CD4-positive, alpha-beta T cell treated with Interferon gamma for 1 hour (primary cell): Measurements from ENCODE around the gene DHX16.

Experiments used
- DNase-seq: peaks from one replicate; pipeline ENCODE4 v3.0.0-alpha.2; 2020

The DHX16 gene

DNA sequence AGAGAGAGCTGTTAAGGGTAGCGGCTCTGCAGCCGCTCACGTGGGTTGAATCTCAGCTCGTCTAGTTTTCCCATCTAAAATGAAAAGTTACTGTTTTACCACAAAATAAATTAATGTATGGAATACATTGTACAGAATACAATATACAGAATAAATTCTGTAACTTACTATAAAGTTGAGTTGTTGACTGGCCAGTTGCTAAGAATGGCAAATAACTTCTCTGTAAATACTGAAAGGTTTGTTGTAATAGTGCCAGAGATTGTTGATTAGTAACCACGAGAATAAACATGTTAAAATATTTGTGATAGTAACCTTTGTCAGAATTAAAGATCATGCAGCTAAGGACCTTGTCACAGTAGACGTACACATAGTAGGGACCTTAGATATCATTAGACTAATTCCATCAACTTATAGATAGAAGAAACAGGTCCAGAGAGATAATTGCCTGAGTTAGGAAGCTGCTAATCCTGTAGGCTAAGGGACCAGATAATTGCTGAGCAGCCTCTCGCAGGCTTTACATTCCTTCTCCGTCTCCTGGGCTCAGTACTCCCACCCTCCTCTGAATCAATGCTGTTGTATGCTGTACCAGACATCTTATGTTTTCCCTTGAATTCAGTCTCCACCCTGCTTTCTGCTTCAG lies 18.5 kb upstream of the DHX16 start:
- DNase-seq: no peak

DNA sequence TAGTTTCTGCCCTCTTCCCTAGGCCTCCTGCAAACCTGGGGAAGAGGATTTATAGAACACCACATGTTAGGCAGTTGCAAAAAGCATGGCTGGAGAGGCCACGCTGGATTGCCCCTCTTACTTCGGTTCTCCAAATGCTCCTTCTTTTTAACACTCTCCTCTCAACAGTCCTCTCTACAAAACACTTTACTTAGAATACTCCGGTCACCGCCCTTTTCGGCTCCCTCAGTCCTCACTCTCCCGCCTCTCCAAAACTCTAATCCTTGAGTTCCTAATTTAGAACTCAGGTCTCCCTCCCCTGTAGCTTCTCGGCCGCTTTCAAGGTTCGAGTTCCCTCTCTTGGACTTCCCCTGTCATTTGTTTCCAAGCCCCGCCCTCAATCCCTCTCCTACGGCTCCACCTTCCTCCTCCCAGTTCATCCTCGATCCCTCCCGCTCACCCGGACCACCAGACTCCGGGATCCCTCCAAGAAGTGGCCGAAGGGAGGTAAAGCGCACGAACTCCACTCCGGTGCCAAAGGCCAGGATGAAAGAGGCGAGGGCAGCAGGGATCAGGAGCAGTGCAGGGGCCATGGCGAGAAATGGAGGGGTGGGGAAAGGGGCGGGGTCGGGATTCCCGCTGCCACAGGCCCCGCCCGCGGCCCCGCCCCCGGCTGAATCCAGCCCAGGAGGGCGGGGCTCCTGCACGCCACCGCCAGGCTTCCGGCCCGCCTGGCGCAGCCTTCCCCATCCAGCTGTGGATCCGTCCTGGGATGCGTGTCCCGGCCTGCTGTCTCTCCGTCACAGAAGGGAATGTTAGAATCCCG lies 17.8 kb upstream of the DHX16 start, which contains the start of gene NRM:
Gene NRM, minus strand, starts transcription at position 582 of the 805 bp plus-strand sequence. Its CDS starts 10 bp downstream, at position 572.
- DNase-seq: peak; percentile 62

DNA sequence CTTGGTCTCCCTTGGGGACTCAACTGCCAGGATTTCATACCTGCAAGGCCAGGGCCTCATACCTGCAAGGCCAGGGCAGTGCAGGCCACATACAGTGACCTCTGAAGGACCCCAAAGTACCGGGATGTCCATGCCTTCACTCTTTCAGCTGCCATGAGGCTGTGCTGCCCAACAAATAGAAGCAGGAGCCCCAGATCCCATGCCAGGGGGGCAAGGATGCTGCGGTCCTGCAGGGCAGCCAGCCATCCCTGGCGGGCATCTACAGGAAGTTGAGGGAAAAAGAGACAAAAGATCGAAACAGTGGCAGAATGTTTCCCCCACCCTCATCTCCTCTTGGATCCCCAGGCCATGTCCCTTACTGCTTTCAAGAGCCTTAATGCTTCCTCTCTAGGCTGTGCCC lies 17.2 kb upstream of the DHX16 start:
- DNase-seq: no peak

DNA sequence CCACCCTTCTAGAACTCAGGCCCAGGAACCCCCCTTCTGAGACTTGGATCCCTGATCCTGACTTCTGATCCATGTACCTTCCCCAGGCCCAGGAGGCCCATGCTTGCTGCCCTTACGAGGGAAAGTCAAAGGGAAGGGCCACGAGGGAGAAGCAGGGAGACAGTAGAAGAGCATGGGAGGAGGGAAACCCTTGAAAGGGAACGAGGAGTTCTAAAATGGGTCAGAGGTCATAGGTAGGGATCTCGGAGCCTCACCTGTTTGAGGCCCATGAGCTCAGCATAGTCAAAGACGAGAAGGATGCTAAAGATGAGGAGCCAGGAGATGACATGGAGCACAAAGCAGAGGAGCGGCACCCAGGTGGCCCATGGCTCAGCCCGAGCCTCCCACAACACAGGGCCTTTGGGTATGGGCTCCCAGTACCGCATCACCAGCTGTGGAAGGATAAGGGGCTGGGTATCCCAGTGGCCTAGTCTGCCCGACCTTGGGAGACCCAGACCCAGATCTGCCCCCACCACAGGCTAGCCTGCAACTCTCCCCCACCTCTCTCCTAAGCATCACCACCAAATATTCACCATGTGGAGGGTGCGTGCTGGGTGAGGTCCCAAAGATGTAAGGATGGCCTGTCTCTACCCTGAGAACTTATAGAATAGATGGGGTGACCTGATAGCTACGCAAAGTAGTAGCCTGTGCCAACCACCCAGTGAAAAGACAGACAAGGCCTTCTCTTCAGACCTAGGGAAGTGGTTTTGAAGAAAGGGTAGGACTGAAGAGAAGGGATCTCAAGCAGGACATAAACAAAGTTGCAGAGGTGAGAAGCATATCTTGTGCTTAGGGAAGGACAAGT lies 16.4 kb upstream of the DHX16 start:
- DNase-seq: no peak

DNA sequence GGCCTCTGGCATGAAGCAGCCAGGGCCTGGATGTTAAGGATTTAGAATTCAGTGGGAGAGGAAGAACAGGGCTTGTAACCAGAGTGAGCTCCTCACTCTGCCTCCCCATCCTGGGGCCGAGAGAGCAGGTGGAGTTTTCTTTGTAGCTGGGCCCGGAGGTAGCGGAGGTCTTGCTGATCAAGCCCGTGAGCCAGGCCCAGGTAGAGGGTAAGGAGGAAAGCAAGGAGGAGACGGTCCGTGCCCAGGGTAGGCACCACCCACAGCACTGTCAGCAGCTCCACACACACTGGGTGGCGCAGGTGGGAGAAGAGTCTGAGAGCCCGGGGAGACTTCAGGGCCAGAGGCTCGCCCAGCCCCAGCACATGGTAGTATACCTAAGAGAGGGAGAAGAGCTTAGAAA lies 15.8 kb upstream of the DHX16 start:
- DNase-seq: peak; percentile 40

DNA sequence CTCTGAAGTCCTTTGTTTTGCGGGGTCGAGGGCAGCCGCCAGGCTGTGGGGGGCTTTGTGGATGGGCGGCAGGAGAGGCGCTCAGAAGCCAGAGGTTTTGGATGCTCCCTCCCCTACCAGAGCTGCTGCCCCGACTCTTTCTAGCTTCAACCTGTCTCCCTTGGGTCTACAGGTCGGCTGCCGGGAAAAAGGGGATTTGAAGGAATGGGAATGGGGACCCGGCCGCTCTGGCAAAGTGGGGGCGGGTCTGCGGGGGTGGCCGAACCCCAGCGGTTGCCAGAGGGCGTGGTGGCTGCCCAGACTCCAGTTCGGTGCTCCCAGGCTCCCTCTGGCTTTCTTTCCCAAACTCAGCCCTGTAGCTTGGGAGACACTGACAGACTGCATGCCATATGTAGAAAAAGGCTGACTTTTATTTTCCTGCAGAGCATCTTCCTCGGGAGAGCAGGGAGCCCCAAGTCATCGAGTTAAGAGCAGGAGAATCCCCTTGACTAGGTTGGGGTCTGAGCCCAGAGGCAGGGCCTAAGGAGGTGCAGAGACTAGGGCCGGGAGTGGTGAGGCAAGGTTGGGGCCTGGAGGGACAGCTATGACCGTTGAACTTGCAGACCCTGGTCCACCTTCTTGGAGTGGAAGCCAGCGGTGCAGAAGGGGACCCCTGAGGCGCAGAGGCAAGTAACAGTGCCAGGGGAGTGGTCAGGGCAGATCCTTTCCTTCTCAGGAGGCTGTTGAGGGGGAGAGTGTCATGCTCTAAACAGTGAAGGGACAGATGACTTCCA lies 15.0 kb upstream of the DHX16 start:
- DNase-seq: no peak

DNA sequence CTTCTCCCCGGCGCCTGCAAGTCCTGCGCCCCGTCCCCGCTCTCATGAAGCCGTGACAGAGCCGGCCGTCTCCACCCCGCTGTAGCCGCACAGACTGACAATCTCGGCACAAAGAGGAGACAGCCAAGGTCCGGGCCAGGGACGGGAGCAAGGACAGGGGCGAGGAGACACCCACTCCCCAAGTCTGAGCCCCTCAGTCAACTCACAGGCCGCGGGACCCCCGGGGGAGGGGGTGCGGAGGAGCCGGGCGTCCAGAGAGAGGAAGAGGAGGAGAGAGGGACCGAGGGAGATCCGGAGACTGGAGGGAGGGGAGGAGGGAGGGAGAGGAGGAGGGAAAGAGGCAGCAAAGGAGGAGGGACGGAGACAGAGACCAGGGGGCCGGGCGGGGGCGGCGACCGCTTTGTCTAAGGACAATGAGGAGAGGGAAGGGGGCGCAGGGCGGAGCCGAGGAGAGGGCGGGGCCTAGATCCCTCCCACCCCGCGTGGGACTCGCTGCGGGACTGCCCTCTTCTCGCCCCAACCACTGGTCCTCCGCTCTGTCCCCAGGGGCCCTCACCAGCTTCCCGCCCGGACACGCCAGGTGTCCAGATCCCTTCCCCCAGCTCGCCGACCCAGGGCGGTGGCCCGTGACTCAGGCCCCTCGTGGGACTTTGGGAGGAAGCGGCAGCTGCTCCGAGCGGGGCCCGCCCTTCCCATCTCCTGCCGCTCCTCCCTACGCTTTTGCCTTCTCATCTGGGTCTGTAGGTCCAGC lies 14.3 kb upstream of the DHX16 start:
- DNase-seq: peak; percentile 87

- peak; percentile 79 for DNase-seq
Observed at GRCh38 chr6:30686009-30686907, 13.5 kb upstream of the DHX16 start, which contains the start of gene PPP1R18. Gene PPP1R18 (minus strand): TSS chr6:30686645. CDS start chr6:30686018, 627 bp downstream.

DNA sequence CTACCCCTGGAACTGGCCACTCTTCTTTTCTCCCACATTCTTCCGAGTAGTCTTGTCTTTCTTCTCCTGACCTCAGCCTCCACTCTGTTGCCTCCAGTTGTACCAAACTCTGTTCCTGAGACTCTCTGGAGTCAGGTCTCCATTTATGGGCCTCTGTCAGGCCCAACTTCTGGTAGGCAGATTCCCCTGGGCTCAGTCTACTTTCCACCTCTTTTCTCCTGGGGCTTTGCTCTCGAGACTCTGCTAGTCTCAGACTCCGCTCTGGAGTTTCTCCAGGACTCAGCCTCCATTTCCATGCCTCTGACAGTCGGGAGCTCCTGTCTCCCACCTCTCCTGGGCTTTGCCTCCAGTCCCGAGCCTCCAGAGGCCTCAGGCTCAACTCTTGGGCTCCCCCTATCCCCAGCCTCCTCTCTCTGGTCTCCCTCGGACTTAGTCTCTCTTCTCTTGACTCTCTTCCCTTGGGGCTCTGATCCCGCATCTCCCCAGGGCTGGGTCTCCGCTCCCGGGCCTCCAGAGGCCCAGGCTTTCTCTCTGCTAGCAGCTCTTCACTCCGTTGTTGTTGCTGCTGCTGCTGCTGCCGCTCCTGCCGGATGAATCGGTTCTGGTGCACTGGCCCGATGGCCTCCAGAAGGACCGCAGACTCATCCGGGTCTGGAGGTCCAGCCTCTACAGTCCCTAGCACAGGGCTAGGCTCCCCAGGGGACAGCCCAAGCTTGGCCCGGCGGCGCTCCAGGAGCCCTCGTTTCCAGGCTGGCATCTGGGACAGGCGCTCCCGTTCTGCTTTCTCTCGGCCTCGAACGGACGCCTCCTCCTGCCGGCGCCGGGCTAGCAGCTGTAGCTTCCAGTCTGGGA lies 12.6 kb upstream of the DHX16 start:
- DNase-seq: no peak

DNA sequence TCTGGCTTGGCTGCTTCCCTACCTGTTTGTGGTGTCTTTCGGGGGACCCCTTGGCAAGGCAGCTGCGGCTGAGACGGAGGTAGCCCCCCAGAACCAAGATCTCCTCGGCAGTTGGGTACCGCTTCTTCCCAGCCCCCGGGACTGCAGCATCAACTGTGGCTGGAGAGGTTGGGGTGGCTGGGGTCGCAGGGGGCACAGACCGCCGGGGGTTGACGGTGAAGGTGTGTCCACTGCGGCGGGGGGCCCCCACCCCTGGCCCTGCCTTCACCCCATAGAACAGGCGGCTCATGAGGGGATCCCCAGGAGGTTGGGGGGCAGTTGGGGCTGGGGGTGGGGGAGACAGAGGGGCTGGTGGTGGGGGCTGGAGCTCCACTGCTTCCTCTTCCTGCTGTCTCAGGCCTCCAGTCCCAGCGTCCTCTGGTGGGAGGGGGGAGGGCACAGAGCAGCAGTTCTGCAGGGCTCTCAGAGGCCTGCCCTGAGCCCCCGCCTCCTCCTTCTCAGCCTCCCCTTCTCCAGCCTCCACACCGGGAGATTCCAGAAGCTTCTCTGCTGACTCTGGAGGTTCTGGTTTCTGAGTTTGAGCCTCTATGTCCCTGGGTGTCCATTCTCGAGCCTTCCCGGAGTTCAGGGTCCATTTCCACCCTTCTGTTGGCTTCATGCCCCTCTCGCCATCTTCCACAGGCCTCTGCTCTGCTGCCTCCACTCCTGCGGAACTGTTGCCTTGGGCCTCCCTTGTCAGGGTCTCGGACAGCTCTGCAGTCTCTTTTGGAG lies 11.8 kb upstream of the DHX16 start:
- peak; percentile 62 for DNase-seq

DNA sequence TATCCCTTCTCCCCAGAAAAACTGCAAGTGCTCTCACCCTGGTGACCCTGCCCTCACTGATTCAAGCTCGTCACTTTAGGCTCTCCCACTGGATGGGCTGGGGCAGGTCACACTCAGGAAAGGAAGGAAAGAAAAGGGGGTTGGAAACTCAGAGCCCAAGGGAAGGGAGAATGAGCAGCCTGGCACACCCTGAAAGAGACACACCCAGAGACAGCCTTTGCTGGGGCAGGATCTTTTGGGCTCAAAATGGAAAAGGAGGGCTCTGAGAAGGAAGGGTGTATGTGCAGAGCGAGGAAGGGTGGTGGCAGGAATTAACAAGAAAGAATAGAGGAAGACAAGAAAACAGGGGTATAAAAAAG lies 11.2 kb upstream of the DHX16 start:
- no peak for DNase-seq

DNA sequence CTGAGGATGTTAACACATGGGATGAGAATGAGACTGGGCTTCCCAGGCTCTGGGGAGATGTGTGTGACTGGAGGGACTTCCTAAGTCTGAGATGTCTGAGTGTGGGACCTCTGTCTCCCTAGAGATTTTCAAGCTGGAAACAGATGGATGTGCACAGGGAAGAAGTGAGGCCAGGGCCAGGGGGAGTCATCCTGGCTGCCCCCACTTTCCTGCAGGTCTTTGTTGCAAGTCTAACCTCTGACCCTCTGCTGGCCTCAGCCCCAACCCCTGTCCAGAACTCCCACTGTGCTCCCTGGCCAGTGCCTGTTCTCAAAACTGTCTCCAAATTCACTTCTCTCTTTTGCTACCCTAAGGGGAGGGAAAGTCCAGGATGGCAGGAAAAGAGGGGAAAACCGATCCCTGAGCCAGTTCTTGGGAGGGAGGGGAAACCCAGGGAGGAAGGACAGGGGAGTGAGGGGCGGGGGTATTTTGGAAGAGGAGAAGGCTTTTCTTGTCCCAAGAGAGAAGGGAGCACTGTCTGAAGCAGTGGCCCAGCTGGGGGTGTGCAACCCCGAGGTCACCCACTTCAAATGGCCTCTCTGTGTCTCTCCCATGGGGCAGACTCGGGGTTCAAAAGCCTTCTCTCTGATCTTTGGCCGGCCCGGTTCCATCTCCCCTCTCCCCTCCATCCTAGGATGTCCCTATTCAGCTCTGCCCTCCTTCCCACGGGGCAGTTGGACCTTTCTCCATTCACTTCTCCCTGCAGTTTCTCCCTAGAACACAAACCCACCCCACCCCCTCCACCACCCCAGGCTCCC lies 10.6 kb upstream of the DHX16 start:
- no peak for DNase-seq

DNA sequence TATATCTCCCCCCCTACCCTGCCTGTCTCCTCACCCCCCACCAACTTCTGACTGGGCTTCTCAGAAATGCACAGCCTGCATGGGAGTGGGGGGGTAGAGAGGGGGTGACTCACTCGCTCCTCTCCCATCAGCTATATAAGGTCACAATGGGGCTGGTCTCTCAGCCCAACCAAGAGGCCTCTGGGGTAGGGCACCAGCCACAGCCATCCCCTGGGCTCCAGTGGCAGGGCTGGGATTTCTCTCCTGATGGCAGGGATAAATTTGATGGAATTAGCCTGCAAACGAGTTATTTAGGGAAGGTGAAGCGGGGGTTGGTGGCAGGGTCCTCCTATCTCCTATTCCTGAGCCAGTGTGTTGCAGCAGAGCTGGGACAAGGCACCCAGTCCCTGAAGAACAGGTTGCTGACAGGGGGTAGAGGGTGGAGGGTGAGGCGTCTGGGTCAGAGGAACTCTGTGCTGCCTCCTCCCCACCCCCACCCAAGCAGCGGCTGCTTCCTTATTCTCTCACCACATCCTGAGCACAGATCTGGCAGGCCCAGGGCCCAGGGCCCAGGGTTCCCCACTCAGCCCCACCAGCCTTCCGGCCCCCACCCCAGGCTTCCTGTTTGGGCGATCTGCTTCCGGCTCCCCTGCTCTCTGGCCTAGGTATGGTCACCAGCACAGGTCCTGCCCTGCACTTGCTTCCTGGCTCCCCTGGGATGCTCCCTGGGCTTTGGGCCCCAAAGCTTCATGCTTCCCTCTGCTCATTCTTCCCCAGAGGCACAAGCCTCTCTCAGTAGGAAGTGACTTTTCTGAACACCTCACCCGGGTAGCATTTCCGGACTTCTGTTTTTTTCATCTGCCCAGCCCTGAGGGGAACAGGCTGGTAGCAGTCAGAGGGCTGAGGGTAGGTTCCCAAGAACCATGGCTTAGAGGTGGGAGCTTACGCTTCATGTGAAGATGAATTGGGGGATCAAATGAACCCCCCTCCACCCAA lies 9.6 kb upstream of the DHX16 start:
- DNase-seq: peak; percentile 91

GRCh38 chr6:30681766-30682142 lies 8.9 kb upstream of the DHX16 start:
- DNase-seq: no peak

DNA sequence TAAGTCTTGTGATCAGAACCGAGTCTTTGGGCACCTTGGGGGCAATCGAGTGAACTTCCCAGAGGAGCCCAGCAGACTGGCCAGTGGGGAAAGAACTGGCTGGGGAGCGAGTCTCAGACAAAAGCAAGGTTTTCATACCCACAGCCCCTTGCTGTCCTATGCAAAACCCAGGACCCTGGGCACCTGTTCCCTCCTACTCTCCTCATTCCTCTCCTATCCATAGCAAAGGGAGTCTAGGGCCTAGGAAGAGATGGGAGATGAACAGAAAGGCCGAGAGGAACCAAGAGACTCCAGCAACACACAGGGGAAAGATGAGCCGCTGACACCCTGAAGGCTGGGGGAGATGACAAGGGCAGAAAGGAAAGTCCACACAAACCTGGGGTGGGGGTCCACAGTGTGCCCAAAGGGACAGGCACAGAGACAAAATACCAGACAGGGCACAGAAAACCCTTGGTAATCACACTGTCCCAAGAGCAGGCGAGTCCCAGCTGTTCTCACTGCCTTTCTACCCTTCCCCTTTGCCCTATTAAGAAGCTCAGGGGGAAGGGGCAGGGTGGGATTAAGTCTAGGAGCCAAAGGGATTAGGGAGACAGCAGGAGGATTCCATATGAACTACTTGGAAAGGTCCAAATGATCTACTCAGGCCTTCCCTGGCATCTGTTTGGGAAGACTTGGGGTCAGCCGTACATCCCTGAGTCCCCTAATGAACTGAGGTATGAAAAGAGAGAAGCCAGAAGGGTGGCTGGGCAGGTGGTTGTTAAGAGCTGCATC lies 7.1 kb upstream of the DHX16 start:
- DNase-seq: no peak
